K562 (cell line): ENCODE data around the gene LRP1B. TPM values are rescaled to one million over a fixed set of nuclear protein-coding genes. Genes with fewer than 3 reads are reported as not detected.

Source experiments
- ATAC-seq: fragments of 200-7000 bp; cut with Tn5 transposase; 3 replicates; pipeline ENCODE4 v1.9.1; 2020; ENCODE audit warnings: moderate library complexity
- BruUV-seq: library from RNA; stranded (reverse); fragments of 400-500 nt; replicated peaks from 2 replicates; lab custom pipeline; 2021; lab: Mats Ljungman, UMichigan
- CTCF ChIA-PET: fragments of 300-600 bp; formaldehyde crosslinking; extraction: SDS; loops from one replicate; lab custom pipeline; 2021; ENCODE audit warnings: low intra/inter-chr PET ratio; lab: Yijun Ruan, JAX
- POLR2A ChIA-PET: fragments of 300-600, 350-650 bp; sonication (Branson Sonifier 250); formaldehyde crosslinking; extraction: SDS; loops from one replicate; lab custom pipeline; 2021; ENCODE audit warnings: antibody characterized with exemption, inconsistent platforms; lab: Yijun Ruan, JAX
- DNase-seq, 4 experiments: peaks; one replicate each; pipeline versions ENCODE4 v3.0.0 to v3.0.0-alpha.2; 2011 to 2018; ENCODE audit warnings: low spot score in 3 of 4, mixed read lengths in 3 of 4; ENCODE audit errors: extremely low read depth in 1 of 4
- FAIRE-seq: peaks from 2 replicates; lab custom pipeline; 2011; peaks lifted over from hg19 to GRCh38; lab: Jason Lieb, UNC
- H2AFZ ChIP-seq: 2 replicates; pipeline ENCODE4 v1.6.0; 2011; ENCODE audit warnings: low read depth, low read length, control low read depth, inconsistent platforms
- H3K27ac ChIP-seq: fragments of 200-600 bp; 3 replicates; pipeline ENCODE4 v1.8.0; 2011; ENCODE audit warnings: low read depth, mild to moderate bottlenecking, control low read depth, inconsistent platforms, low read length, moderate library complexity, mixed read lengths; ENCODE audit errors: extremely low read depth
- H3K27me3 ChIP-seq, 2 experiments: fragments of 300-600 bp in 1 of 2; 2 replicates in 1 of 2; 3 replicates in 1 of 2; pipeline versions ENCODE4 v1.6.0 to v1.8.0; 2011; ENCODE audit warnings: inconsistent platforms in 2 of 2, low read length in 2 of 2, mild to moderate bottlenecking in 1 of 2, mixed read lengths in 1 of 2, moderate library complexity in 1 of 2; ENCODE audit not compliant: control insufficient read depth in 2 of 2, insufficient read depth in 2 of 2
- H3K36me3 ChIP-seq: fragments of 300-600 bp; 3 replicates; pipeline ENCODE4 v1.8.0; 2011; ENCODE audit warnings: mild to moderate bottlenecking, low read length, inconsistent platforms; ENCODE audit not compliant: control insufficient read depth, insufficient read depth
- H3K4me1 ChIP-seq, 2 experiments: fragments of 200-600 bp in 1 of 2; replicated peaks in 1 of 2; 2 replicates in 1 of 2; 3 replicates in 1 of 2; pipeline versions ENCODE4 v1.5.1 to v1.8.0; 2011; ENCODE audit warnings: inconsistent platforms in 2 of 2, low read length in 2 of 2, mild to moderate bottlenecking in 1 of 2, mixed read lengths in 1 of 2, moderate library complexity in 1 of 2; ENCODE audit not compliant: control insufficient read depth in 2 of 2, insufficient read depth in 2 of 2
- H3K4me2 ChIP-seq: 2 replicates; pipeline ENCODE4 v1.6.1; 2011; ENCODE audit warnings: low read length, control low read depth, inconsistent platforms, mixed read lengths; ENCODE audit not compliant: insufficient read depth
- H3K4me3 ChIP-seq: fragments of 200-600 bp; sonication (generic), shearing (Covaris generic); 2 replicates; pipeline ENCODE4 v1.5.1; 2016; ENCODE audit warnings: control low read depth, inconsistent platforms
- H3K79me2 ChIP-seq: fragments of 200-600 bp; 3 replicates; pipeline ENCODE4 v1.8.0; 2011; ENCODE audit warnings: low read length, inconsistent platforms; ENCODE audit not compliant: control insufficient read depth, insufficient read depth
- H3K9ac ChIP-seq, 2 experiments: 2 replicates each; pipeline versions ENCODE4 v1.6.0 to v1.6.1; 2011; ENCODE audit warnings: low read depth in 2 of 2, low read length in 2 of 2, control low read depth in 1 of 2, inconsistent platforms in 1 of 2, mild to moderate bottlenecking in 1 of 2, mixed read lengths in 1 of 2; ENCODE audit not compliant: insufficient read depth in 1 of 2
- H3K9me1 ChIP-seq: one replicate; pipeline ENCODE4 v1.6.0; 2011; ENCODE audit warnings: inconsistent platforms, mild to moderate bottlenecking, low read length, moderate library complexity; ENCODE audit not compliant: control insufficient read depth, insufficient read depth
- H3K9me3 ChIP-seq: replicated peaks from 2 replicates; pipeline ENCODE4 v1.5.1; 2011; ENCODE audit warnings: low read depth, low read length, inconsistent platforms; ENCODE audit not compliant: control insufficient read depth, insufficient read depth
- H4K20me1 ChIP-seq: replicated peaks from 2 replicates; pipeline ENCODE4 v1.6.1; 2011; ENCODE audit warnings: low read length, inconsistent platforms, mixed read lengths; ENCODE audit not compliant: control insufficient read depth, insufficient read depth
- CEBPG ChIP-seq, 3 experiments: fragments of 200-800 bp in 1 of 3; sonication (Bioruptor generic) in 1 of 3; sonication (generic) in 1 of 3; formaldehyde crosslinking in 1 of 3; IDR thresholded peaks in 2 of 3; conservative IDR thresholded peaks in 1 of 3; 2 replicates each; pipeline versions ENCODE4 v1.6.1 to v1.8.0; 2016 to 2022; ENCODE audit warnings: missing compliant biosample characterization in 2 of 3, missing genetic modification characterization in 2 of 3, mild to moderate bottlenecking in 1 of 3, missing genetic modification reagents in 1 of 3
- MAFF ChIP-seq: IDR thresholded peaks from 2 replicates; pipeline ENCODE4 v1.6.1; 2012; ENCODE audit warnings: low read length, improper control_type of control experiment
- MAZ ChIP-seq, 2 experiments: fragments of 450-650 bp in 1 of 2; sonication (generic) in 1 of 2; formaldehyde crosslinking; IDR thresholded peaks in 1 of 2; conservative IDR thresholded peaks in 1 of 2; 2 replicates each; pipeline versions ENCODE4 v1.4.0 to v1.5.0; 2020; ENCODE audit warnings: mild to moderate bottlenecking in 1 of 2, missing genetic modification reagents in 1 of 2
- STAG1 ChIP-seq: sonication (generic); formaldehyde crosslinking; IDR thresholded peaks from 2 replicates; pipeline ENCODE4 v1.5.0; 2020; ENCODE audit warnings: missing genetic modification reagents, borderline replicate concordance
- TCF15 ChIP-seq: fragments of 250-450 bp; sonication (Bioruptor Pico); IDR thresholded peaks from 2 replicates; pipeline ENCODE4 v1.8.0; 2022; ENCODE audit warnings: moderate library complexity, mild to moderate bottlenecking, inconsistent platforms
- ZBTB33 ChIP-seq: sonication (generic); formaldehyde crosslinking; IDR thresholded peaks from 2 replicates; pipeline ENCODE4 v1.8.1; 2023; ENCODE audit warnings: mild to moderate bottlenecking, missing genetic modification reagents
- WGBS: fragments of 100-300 bp; shearing (Covaris generic); methylation state at CpG from one replicate; pipeline ENCODE4 v1.1.6; 2016; ENCODE audit warnings: low coverage, mixed read lengths; ENCODE audit not compliant: insufficient coverage; ENCODE audit errors: missing lambda C conversion rate; 5-methylcytosine and 5-hydroxymethylcytosine counted together
- in situ Hi-C: fragments of 300-500 bp; cut with MboI; formaldehyde crosslinking; loops from 4 replicates; pipeline ENCODE4 v1.15.0; 2018; ENCODE audit warnings: inconsistent platforms, mixed read lengths
- intact Hi-C: fragments of 100-400 bp; cut with micrococcal nuclease; formaldehyde crosslinking; loops from 2 replicates; pipeline ENCODE4 v1.14.2; 2022
- polyA plus RNA-seq, 8 experiments: library from polyadenylated mRNA; depleted of rRNA in 4 of 8; stranded (reverse) in 5 of 8; unstranded in 3 of 8; fragments of >200 nt; fragmentation: Nextera tagmentation in 2 of 8; fragmentation: Illumina TruSeq in 1 of 8; extraction: Ambion mirVana in 2 of 8; extraction: Trizol in 1 of 8; gene quantifications; 2 replicates each; pipeline versions ENCODE4 v1.2.1 to v1.2.3, GENCODE V29; 2011 to 2014; ENCODE audit warnings: inconsistent platforms in 1 of 8, missing spikeins in 1 of 8
- total RNA-seq, 7 experiments: library from RNA; depleted of rRNA in 6 of 7; stranded (reverse); fragments of >200 nt in 6 of 7; fragmentation: Illumina TruSeq in 2 of 7; extraction: Trizol in 2 of 7; gene quantifications; 2 replicates each; pipeline versions ENCODE4 v1.2.1 to v1.2.3, GENCODE V29; 2011 to 2021; ENCODE audit warnings: low replicate concordance in 1 of 7

LRP1B gene
- total and polyA plus RNA-seq, 9 of the 15 experiments (the other 6 are each of a cell fraction or from before 2014, with no cell fraction given): not detected

GRCh38 chr2:140624200-140624599 lies 1506.6 kb downstream of the LRP1B start (continued):
- no peak for TF ChIP-seq MAZ (CRISPR knock-in tag; conservative IDR thresholded peaks at IDR 0.05 in 1 of 2, IDR thresholded peaks at IDR 0.05 in 1 of 2)
- no peak for TF ChIP-seq MAFF
- no peak for TF ChIP-seq TCF15 (CRISPR knock-in tag)
- TF ChIP-seq STAG1 (CRISPR knock-in tag): no peak

- TF ChIP-seq ZBTB33 (CRISPR knock-in tag): no peak
- no peak for TF ChIP-seq CEBPG (CRISPR knock-in tag; IDR thresholded peaks at IDR 0.05)
- peak in 1 of 2 experiments; percentile 25; a peak in 1 of 4 replicates for TF ChIP-seq CEBPG (tag; conservative IDR thresholded peaks at IDR 0.05 in 1 of 2, IDR thresholded peaks at IDR 0.05 in 1 of 2)
- TF ChIP-seq, all 486 proteins: peak for 1
- WGBS: 3% methylated on average over 3 of the region's 3 CpGs
- H3K4me1 ChIP-seq: no peaks in the 10 kb centered on the region
- H3K9me1 ChIP-seq: no peaks in the 10 kb centered on the region
- FAIRE-seq (no peak), DNase-seq (no peak), ATAC-seq (no peak)
- H3K4me2 ChIP-seq: no peak overlapping the region
- POLR2A ChIA-PET: no interaction called here
- intact Hi-C loops (no loop called here), in situ Hi-C loops (no loop called here)
- no peak overlapping the region for H3K4me3 ChIP-seq
- H3K27me3 ChIP-seq: no peaks in the 10 kb centered on the region
- BruUV-seq: no TSS peak
- H3K27ac ChIP-seq: no peak overlapping the region
- no peaks in the 10 kb centered on the region for H3K9me3 ChIP-seq
- H3K36me3 ChIP-seq: no peaks in the 10 kb centered on the region
- H2AFZ ChIP-seq: no peak overlapping the region
- H3K9ac ChIP-seq: no peak overlapping the region
- H4K20me1 ChIP-seq: no peaks in the 10 kb centered on the region
- CTCF ChIA-PET: no interaction called here
- H3K79me2 ChIP-seq: no peaks in the 10 kb centered on the region
These were observed 1509.0 kb downstream of the LRP1B start for GRCh38 chr2:140621583-140622362.
